ENCODE measurements around the gene MYO3B.

Gene MYO3B

DNA sequence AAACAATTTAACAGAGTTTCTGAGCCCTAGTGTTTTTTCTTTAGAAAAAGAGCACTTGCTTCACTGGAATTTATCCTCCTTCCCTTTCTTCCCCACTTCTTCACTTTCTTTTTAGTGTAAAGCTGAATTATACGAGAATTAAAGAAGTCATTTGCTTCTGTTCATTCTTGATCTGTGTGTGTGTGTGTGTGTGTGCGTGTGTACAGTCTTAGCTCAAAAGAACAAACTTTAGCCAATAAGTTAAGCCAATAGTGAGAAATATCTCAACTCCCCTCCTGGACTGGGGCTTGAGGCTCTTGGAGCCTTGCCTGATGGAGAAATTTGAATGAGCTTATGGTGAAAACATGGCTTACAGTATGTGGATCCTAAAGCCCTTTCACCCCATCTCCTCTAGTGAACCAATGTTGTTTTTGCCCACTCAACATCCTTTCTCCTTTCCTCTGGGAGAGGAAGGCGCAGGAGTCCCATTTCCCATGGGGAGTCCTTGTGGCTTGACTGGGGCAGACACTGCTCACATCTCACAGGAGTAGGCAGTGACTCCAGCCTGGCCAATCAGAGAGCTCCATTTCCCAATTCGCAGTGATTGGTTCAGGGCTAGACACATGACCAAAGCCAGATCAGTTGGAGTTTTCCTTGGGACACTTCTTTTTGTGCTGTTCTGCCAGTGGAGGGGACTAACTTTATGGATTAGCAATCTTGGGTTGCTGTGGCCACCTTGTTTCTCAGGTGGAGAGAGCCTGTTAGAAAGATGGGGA, 16.3 kb upstream of the MYO3B start:
- no peak for DNase-seq

DNA sequence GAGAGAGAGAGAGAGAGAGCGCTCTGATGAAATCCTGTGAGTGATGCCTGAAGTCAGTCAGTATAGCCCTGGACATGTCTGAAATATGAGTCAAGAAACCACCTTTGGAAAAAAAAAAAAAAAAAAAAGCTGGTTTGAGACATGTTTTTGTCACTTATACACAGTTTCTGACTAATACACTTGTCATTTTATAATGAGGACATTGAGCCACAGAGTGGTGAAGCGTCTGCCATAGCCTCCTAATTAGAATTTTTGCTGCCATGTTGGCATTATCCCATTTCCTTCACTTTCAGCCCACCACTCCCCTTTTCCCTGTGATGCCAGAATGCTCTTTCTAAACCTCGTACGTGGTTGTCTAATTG, 15.7 kb upstream of the MYO3B start:
- DNase-seq: no peak

DNA sequence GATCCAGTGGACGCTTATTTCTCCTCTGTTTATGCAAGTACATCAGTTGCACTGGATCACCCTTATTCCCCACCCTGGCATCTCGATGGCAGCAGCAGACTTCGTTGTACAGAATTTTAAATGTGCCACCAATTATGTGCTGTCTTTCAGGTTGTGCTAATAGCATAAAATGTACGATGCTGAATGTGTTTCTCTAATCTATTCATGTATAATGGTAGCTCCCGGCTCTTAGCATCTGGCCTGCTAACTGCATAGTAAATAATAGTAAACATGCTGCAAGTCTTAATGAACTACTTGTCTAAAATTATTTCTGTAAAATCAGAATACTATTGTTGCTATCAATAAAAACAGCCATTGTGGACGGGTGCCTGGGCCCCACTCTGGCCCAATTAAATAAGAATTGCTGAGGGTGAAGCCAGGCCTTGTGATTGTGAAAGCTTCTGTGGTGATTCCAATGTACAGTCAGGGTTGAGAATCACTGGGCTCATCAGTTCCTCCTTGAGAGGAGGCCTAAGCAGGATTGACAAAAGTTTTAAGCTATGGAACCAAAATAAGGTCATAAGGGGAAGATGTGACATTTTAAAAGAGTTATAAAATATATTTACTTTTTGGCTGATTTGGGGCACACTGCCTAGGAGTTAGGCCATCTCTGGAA, 14.4 kb upstream of the MYO3B start:
- no peak for DNase-seq

DNA sequence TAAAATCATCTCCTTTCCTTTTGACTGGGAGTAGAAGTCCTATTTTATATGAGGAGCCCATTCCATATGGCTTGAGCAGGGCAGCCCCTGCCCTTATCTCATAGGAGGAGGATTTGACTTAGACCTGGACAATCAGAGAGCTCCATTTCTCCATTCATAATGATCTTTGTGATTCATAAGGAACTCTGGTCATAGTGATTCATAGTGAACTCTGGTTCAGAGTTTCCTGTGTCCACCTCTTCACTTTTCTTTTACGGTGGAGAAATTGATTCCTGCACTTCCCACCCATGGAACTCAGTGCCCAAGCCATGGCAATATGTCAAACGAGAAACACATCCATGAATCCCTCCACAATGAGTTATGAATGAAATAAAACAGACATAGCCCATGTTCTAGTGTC, 12.8 kb upstream of the MYO3B start:
- DNase-seq: no peak

DNA sequence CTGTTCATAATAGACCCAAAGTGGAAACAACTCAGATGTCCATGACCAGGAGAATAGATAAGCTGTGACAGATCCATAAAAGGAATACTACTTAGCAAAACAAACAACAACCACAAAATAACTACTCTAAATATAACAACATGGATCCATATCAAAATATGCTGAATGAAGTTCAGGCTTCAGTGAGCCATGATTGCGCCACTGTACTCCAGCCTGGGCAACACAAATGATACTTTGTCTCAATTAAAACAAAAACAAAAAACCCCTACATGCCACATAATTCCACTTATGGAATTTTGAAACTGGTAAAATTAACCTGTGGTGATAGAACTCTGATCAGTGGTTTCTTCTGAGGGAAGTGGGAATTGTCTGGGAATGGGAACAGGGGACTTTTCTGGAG, 11.2 kb upstream of the MYO3B start:
- DNase-seq: no peak

DNA sequence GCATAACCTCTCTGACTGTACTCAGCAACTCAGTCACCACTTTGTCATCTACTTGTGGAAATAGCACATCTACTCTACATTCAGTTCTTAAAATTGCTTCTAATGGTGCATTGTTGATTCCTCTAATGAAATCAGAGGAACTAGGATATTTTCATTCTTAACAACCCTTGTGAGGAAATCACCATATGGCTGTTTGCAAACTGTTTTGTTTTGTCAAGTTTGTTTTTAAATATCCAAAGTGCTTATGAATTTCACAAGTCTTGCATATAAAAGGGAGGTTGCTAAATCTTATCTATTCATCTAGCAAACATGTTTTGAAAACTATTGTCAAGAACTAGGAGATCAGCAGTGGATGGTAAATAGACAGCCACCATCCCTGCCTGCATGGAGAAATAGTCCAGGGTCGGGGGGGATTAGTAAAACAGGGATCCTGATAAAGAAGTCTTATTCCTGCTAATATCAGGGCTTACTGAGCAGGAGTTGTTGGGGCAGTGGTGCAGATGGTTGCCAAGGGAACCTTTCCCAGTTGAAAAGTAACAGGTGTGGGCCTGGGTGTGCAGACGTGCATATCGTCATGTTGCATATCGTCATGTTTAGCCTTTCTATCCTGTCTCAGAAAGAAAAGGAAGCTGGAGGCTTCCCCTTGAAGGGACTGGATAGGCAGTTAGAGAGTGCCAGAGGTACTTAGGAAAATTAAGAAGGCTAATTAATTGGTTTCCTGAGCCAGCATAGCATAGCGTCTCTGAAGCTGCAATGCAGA, 7.5 kb upstream of the MYO3B start:
- no peak for DNase-seq

DNA sequence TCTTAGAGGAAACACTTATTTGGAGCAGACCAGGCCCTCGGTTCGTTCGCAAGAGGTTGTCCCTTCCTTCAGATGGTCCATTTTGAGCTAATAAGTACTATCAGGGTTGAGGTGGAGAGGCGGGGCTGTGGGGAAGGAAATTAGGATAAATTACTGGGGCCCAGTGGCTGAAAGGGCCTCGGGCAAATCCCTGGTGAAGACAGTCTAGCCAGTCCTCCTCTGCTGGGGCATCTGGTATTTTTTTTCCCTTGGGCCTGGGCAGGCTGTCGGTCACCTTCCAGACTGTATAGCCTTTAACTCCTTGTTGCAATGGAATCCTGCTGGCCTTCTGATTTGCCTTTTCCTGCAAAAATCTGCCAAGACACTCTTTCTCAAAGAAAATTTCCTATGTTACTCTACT, 1.7 kb upstream of the MYO3B start:
- DNase-seq: no peak

DNA sequence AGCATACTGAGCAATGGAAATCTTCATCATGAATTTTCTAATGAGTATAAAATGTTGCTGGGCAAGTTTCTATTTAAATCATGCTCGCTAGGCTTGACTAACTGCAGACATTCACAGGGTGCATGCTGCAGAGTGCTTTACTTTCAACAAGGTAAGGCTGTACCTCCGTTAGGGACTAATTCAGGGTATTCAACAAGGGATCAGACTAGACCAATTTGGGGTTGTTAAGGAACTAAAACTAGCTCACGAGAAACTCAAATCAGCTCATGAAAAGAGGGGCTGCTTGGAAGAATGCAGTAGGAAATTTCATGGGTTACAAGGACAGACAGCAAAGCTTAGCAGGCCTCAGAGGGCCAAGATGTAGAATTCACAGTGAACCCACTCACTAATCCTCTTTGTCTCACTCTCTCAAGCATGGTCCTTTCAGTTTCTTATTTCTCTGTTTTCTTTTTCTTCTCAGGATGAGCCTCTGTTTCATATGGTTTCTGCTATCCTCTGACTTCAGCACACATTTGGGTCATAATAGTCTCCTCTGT, 2.2 kb downstream of the MYO3B start:
- no peak for DNase-seq

DNA sequence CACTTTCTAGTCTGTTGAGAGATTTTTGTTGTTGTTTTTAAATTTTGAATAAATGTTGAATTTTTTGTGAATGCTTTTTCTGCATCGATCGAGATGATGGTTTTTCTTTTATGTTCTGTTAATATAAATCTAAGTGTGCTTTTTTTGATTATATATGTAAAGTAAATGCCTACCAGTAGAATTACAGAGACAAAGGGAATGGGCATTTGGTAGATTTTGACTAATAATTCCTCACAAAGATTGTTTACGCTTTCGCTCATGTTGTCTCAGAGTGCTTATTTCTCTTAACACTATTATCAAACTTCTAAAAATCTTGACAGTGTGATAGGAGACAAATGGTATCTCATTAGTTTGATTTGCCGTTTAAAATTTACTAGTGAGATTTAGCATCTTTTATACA, 3.7 kb downstream of the MYO3B start:
- DNase-seq: no peak

DNA sequence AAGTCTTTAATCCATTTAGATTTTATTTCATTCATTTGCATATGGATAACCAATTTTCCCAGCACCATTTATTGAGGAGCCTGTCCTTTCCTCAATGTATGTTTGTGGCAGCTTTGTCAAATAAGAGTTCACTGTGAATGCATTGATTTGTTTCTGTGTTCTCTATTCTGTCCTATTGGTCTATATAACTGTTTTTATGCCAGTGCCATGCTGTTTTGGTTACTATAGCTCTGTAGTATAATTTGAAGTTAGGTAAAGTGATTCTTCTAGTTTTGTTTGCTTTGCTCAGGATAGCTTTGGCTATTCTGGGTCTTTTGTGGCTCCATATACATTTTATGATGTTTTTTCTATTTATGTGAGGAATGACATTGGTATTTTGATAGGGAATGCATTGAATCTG, 7.4 kb downstream of the MYO3B start:
- DNase-seq: no peak

DNA sequence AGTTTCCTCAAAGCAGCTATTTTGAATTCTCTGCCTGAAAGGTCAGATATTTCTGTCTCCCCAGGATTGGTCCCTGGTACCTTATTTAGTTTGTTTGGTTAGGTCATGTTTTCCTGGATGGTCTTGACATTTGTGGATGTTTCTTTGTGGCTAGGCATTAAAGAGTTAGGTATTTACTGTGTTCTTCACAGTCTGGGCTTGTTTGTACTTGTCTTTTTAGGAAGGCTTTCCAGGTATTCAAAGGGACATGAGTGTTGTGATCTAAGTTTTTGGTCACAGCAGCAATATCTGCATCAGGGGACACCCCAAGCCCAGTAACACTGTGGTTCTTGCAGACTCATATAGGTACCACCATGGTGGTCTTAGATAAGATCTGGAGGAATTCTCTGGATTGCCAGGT, 11.8 kb downstream of the MYO3B start:
- no peak for DNase-seq

DNA sequence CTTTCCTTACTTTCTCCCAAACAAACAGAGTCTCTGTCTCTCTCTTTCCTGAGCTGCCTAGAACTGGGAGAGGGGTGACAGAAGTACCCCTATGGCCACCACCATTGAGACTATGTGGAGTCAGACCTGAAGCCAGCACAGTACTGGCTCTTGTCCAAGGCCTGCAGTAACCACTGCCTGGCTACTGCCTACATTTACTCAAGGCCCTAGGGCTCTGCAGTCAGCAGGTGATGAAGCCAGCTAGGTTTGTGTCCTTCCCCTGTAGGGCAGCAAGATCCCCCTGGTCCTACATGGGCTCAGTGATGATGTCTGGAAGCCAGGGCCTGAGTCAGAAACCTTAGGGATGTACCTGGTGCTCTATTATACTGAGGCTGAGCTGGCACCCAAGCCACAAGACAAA, 12.2 kb downstream of the MYO3B start:
- DNase-seq: no peak

DNA sequence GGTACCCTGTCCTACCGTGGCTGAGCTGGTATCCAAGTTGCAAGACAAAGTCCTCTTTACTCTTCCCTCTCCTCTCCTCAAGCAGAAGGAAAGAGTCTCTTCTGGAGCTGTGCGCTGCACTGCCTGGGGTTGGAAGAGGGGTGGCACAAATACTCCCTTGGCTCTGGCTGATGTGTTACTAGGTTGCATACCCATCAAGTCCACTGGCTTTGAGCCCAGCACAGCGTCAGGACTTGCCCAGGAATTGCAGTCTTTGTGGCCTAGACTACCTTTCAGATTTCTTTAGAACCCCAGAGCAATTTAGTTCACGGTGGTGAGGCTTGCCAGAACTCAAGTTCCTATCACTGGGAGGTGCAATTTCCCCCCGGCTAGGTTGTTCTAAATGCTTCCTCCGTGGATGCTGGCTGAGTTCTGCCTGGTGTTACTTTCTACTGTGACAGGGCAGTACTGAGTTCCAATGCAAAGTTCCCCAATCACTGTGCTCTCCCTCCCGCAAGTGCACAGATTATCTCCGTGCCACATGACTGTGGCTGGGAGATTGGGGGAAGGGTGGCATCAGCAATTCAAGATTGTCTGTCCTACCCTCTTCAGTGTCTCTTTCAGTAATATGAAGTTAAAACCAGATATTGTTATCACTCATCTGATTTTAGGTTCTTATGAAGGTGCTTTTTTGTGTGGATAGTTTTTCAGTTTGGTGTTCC, 13.4 kb downstream of the MYO3B start:
- DNase-seq: no peak

DNA sequence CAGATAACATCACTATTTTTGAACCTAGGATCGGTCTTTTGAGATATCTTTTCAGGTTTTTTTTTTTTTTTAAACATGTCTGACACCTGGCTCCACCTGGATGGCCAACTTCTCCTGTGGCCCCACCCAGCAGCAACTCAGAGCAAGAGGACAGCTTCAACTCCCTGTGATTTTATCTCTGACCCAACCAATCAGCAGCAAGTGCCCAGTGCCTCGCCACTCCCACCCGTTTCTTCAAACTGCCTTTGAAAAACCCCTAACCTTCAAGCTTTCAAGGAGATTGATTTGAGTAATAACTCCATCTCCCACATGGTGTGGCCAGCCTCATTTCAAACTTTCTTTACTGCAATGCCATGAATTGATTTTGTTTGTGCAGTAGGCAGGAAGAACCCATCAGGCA, 19.0 kb downstream of the MYO3B start:
- no peak for DNase-seq

DNA sequence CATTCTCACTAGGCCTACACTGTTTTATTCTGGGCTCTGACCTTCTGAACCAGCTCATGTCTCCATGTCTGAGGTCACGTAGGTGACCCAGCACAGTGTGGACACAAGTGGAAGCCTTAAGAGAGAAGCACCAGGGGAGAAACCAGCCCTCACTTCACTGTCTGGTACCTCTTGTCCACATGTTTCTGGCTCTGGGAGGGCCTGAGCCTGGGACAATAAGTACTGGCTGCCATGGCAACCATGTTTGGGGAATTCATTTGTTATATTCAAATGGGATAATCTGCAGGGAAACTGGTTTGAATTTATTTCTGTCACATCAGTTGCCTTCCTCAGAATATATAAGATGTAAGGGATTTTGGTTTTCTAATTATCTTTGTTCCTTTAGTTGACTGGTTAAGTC, 23.3 kb downstream of the MYO3B start:
- no peak for DNase-seq

DNA sequence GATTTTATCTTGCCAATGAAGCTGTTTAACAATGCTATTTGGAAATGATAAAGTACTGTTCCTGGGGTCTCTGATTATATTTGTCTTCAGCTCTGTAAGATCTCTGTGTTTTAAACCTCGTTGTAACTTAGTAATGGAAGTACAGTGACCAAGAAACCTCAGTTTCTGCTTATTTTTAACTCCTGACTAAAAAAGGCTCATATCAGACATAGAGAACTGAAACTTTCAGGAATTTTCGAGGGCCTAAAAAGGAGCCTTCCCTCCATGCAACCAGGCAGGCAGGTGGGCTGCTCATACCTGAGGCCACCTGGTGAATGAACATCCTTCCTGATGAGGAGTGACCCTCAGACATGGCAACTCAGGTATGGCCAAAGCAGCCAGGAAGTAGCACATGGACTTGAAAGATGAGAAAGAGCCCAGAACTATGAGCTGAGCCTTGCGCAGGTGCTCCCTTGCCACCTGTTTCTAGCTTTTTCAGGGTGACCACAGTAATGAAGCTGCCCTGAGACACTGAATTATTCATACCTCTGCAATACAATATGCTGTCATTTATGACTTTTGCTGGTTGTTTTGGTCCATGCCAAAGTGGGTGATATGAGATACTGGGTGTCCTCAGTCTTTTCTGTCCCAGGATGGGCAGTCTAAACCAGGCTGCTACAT, 23.9 kb downstream of the MYO3B start:
- no peak for DNase-seq

DNA sequence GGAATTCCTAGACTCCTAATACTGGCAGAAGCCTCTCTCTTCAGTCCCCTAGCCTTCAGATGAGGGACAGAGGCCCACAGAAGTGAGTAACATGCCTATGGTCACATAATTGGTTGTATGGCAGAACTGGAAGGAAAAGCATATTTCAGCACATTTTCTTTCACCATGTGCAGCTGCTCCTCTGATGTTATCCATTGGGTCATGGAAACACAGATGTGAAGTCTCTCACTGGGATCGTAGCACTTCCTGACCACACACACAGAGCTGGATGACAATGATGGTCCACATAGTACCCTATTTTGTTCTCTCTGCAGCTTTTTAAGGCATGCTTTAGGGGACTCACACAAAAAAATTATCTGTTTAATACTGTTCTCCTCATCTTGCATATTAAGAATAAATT, 24.5 kb downstream of the MYO3B start:
- no peak for DNase-seq

DNA sequence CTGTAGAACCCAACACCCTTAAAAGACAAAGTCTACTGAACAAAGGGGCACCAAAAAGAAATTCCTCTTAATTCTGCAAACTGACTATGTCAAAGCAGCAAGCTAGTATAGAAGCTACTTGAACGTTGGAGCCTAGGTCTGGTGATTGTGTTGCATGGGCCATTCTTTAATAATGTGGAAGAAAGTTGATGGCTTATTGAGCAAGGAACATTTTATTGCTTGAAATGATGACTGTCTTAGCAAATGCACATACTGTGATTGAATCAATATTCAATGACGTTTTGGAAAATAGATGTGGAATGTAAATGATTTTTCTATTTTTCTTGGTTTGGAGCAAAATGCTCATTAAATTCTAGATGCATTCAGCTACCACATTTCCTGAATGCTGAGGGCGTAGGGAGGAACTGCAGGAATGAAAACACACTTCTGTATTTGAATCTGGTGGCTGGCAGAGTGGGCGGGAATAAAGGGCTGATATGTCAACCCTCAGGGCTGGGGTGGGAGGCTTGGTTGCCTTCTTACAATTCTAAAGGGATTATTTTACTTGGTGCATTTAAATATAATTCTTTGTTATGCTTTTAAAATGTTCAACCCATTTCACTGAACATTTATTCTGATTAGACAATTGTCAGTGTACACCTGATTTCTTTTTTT, 26.5 kb downstream of the MYO3B start:
- no peak for DNase-seq

DNA sequence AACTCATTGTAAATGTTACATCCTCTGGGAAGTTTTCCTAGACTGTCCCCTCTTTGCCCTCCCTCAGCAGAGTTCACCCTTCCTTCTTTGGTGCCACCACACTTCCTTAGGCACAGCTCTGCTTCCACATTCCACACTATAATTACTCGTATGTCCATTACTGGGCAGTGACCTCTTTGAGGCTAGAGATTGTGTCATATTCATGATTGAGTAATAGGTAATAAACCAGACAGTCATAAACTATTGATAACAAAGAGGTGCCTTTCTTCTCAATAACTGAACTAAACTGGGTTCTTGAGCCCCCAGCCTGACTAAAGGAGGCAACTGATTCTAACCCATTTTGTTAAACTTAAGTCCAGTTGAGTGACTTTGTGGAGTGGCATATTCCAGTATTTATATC, 28.3 kb downstream of the MYO3B start:
- no peak for DNase-seq

DNA sequence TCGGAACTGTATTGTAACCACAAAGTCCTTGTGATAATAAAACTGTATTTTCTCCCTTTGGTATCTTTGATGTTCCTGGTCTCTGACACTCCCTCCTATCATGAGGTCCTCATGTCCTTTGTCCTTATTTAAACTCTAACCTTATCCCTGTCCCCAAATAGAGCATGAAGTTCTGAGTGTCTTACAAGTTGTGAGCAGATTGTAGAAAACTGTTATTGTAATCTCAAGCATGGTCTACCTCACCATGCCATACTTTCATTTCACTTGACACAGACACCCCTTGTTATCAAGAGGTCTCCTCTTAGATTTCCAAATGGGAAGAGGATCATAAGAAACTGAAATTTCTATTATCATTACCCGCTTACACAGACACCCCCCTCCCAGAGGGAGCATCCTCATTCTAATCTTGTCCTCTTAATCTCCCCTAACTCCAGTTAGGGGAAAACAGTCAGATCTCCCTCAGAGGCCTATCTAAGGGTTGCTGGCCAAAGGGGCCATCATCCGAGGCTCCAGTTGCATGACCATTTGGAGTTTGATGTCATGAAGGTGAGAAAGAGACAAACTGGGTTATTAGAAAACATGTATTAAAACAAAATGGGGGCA, 29.0 kb downstream of the MYO3B start:
- DNase-seq: no peak

DNA sequence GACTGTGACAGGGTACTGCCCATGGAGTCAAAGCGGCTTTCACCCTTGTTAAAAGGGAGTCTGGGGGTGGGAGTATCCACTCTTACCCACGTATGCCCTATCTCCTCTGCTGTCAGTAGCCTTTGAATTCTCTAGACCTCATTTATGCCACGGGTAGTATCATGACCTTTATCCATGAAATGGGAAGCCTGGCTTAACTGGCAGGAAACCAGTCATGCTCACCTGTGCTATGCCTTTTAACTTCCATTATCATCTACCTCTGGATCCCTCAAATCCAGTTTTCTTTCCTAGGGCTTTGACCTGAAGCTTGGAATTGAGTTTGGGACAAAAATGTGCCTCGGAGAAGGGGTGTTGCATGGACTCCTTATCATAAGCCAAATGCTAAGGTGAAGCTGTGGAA, 30.0 kb downstream of the MYO3B start:
- DNase-seq: no peak

DNA sequence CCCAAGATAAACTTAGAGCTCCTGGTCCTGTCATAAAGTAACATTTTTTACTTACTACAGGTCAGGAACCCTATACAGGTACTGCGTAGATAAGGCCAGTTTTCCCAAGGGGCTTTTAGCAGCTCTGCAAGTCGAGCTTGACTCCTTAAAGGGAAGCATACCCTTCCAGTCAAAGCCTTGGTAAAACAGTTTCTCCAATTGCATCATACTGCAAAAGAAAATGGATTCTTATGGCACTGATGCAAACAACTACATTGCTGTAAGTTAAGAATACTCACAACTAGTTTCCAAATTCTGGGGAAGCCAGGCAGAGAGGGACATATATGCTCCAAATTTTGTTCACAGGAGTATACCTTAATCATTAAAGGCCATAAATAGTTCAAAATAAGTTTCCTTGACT, 31.0 kb downstream of the MYO3B start:
- DNase-seq: no peak
